Hepatocyte (in vitro differentiated cells): ENCODE data around the gene TTC7B. TPM values are rescaled to one million over a fixed set of nuclear protein-coding genes. Genes with fewer than 3 reads are reported as not detected.

ENCODE experiments used
- DNase-seq: peaks from one replicate; pipeline ENCODE4 v3.0.0-alpha.2; 2016; ENCODE audit warnings: low spot score
- H2AFZ ChIP-seq: fragments of 200-600 bp; sonication (generic); 2 replicates; pipeline ENCODE4 v1.6.0; 2016; ENCODE audit warnings: antibody characterized with exemption, mild to moderate bottlenecking
- H3K27ac ChIP-seq: fragments of 200-600 bp; sonication (generic); 2 replicates; pipeline ENCODE4 v1.5.1; 2016; ENCODE audit warnings: mild to moderate bottlenecking
- H3K27me3 ChIP-seq: fragments of 200-600 bp; sonication (generic); 2 replicates; pipeline ENCODE4 v1.6.1; 2016
- H3K36me3 ChIP-seq: fragments of 200-600 bp; sonication (generic); replicated peaks from 2 replicates; pipeline ENCODE4 v1.5.1; 2016; ENCODE audit warnings: low read depth; ENCODE audit not compliant: insufficient read depth
- H3K4me1 ChIP-seq: fragments of 200-600 bp; sonication (generic); 2 replicates; pipeline ENCODE4 v1.5.1; 2016; ENCODE audit warnings: mild to moderate bottlenecking, moderate library complexity; ENCODE audit not compliant: insufficient read depth
- H3K4me2 ChIP-seq: fragments of 200-600 bp; sonication (generic); 2 replicates; pipeline ENCODE4 v1.6.0; 2016
- H3K4me3 ChIP-seq: fragments of 200-600 bp; sonication (generic); 2 replicates; pipeline ENCODE4 v1.5.1; 2016; ENCODE audit warnings: mild to moderate bottlenecking
- H3K79me2 ChIP-seq: fragments of 200-600 bp; sonication (generic); 2 replicates; pipeline ENCODE4 v1.6.0; 2017; ENCODE audit warnings: mild to moderate bottlenecking
- H3K9me2 ChIP-seq: fragments of 200-600 bp; sonication (generic); replicated peaks from 2 replicates; pipeline ENCODE4 v1.6.0; 2017; ENCODE audit warnings: mild to moderate bottlenecking; ENCODE audit not compliant: insufficient read depth
- H3K9me3 ChIP-seq: fragments of 200-600 bp; sonication (generic); 2 replicates; pipeline ENCODE4 v1.5.1; 2016; ENCODE audit warnings: low read depth, mild to moderate bottlenecking
- H4K20me1 ChIP-seq: fragments of 200-600 bp; sonication (generic); 2 replicates; pipeline ENCODE4 v1.6.0; 2016; ENCODE audit warnings: mild to moderate bottlenecking; ENCODE audit not compliant: insufficient read depth, poor library complexity, severe bottlenecking
- EZH2 ChIP-seq: fragments of 200-600 bp; sonication (generic); IDR thresholded peaks from 2 replicates; pipeline ENCODE4 v1.6.1; 2016; ENCODE audit warnings: antibody characterized with exemption, mild to moderate bottlenecking, borderline replicate concordance
- EZH2phosphoT487 ChIP-seq: fragments of 200-600 bp; sonication (generic); IDR thresholded peaks from one replicate; pipeline ENCODE4 v1.6.1; 2018; ENCODE audit warnings: antibody characterized with exemption, mild to moderate bottlenecking, low read depth, moderate library complexity; ENCODE audit not compliant: unreplicated experiment, severe bottlenecking
- WGBS: methylation state at CpG from one replicate; pipeline ENCODE4 v1.1.6; 2016; ENCODE audit warnings: low lambda C conversion rate; ENCODE audit errors: missing lambda C conversion rate; 5-methylcytosine and 5-hydroxymethylcytosine counted together
- polyA plus RNA-seq: library from polyadenylated mRNA; unstranded; fragments of >200 nt; fragmentation: Nextera tagmentation; extraction: Ambion mirVana; gene quantifications from 2 replicates; pipeline ENCODE4 v1.2.1, GENCODE V29; 2016
- total RNA-seq: library from RNA; depleted of rRNA; stranded (reverse); fragments of >200 nt; gene quantifications from 2 replicates; pipeline ENCODE4 v1.2.3, GENCODE V29; 2014
- TF ChIP-seq, protein P1 (sequence below): fragments of 200-600 bp; sonication (generic); IDR thresholded peaks from 2 replicates; pipeline ENCODE4 v1.5.1; 2016; ENCODE audit warnings: antibody characterized with exemption, mild to moderate bottlenecking; ENCODE audit not compliant: poor library complexity

Gene TTC7B
- total and polyA plus RNA-seq, 2 experiments from 2014 or later = 10.7 to 25.5 TPM

DNA sequence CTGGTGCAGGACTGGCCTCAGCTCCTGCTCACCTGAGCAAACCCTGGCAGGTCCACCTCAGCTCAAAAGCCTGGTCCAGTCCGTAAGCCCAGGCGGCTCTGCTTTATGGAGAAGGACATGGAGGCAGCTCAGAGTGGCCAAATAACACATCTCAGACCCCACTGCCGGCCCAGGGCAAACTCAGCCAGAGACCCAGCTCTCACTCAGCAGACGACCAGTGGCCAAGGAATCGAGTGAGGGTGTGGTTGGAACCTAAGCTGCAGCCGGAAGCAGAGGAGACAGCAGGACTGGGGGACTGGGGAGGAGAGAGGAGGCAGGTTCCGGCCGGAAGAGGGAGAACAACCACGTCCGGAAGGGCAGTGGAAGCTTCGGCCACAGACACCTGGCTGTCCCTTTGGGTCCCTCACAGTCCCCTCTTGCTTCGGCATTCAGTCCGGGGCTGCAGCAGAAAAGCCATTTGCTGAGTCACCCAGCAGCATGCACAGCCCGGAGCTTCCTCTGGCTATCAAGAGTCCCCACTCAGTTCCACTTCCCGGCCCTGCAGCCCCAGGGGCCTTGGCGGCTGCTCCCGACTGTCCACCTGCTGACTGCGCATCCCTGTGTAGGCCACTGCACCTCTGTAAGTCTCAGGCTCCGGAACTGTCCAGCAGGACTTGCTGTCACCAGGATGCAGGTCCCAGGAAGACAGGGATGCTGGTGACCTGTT is 315.4 kb downstream of the TTC7B start:
- Histone ChIP-seq H3K4me2 (no peak overlapping the region), H3K4me1 (no peaks in the 10 kb centered on the region), H3K79me2 (no peaks in the 10 kb centered on the region), H3K27ac (no peak overlapping the region), H4K20me1 (no peaks in the 10 kb centered on the region), H3K27me3 (no peaks in the 10 kb centered on the region), H3K9me2 (no peaks in the 10 kb centered on the region), H3K36me3 (no peaks in the 10 kb centered on the region), H3K4me3 (no peak overlapping the region), H2AFZ (no peak overlapping the region), H3K9me3 (no peaks in the 10 kb centered on the region)
- TF ChIP-seq, protein P1, sequence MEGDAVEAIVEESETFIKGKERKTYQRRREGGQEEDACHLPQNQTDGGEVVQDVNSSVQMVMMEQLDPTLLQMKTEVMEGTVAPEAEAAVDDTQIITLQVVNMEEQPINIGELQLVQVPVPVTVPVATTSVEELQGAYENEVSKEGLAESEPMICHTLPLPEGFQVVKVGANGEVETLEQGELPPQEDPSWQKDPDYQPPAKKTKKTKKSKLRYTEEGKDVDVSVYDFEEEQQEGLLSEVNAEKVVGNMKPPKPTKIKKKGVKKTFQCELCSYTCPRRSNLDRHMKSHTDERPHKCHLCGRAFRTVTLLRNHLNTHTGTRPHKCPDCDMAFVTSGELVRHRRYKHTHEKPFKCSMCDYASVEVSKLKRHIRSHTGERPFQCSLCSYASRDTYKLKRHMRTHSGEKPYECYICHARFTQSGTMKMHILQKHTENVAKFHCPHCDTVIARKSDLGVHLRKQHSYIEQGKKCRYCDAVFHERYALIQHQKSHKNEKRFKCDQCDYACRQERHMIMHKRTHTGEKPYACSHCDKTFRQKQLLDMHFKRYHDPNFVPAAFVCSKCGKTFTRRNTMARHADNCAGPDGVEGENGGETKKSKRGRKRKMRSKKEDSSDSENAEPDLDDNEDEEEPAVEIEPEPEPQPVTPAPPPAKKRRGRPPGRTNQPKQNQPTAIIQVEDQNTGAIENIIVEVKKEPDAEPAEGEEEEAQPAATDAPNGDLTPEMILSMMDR = no peak
- TF ChIP-seq EZH2 (no peak), EZH2phosphoT487 (no peak)
- no peak for DNase-seq
- WGBS = 85% methylated on average over 19 of the region's 19 CpGs

DNA sequence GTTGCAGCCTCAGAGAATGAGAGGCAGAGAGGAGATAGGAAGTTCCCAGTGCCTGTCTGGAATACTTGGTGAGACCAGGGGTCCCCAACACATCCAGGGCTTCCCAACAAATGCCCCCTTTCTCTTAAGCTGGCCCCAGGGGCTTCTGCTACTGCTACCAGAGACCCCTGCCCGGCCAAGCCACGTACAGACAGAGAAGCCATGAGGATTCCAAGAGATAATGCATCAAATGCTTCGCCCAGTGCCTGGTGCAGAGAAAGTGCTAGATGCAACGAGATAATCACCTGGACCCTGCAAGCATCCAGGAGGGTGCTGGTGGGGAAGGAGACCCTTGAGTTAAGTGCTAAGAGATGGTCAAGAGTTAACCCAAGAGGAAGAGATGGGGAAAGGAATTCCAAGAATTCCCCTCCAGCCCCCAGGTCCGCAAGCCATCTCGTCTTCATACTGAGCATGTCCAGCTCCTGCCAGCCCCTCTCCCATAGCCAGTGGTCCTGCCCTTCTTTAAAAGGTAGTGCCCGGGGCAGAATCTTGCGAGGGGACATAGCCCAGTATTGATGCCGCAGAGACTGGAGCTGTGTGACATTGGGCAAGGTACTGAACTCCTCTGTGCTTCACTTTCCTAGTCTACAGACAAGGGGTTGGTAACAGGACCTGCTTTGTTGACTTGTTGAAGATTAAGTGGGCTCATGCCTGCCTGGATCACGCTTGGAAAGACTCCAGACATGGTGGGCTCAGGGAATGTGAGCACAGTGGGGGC is 316.1 kb downstream of the TTC7B start:
- TF ChIP-seq EZH2phosphoT487 = no peak
- no peak for TF ChIP-seq EZH2
- TF ChIP-seq, protein P1 = no peak
- 73% methylated on average over 10 of the region's 10 CpGs for WGBS
- H3K4me2 ChIP-seq = no peak overlapping the region
- DNase-seq = no peak
- no peaks in the 10 kb centered on the region for H3K9me3 ChIP-seq
- H3K9me2 ChIP-seq = no peaks in the 10 kb centered on the region
- H3K36me3 ChIP-seq = no peaks in the 10 kb centered on the region
- no peaks in the 10 kb centered on the region for H3K27me3 ChIP-seq
- H3K27ac ChIP-seq = no peak overlapping the region
- H2AFZ ChIP-seq = no peak overlapping the region
- H4K20me1 ChIP-seq = no peaks in the 10 kb centered on the region
- no peaks in the 10 kb centered on the region for H3K4me1 ChIP-seq
- no peaks in the 10 kb centered on the region for H3K79me2 ChIP-seq
- H3K4me3 ChIP-seq = no peak overlapping the region

DNA sequence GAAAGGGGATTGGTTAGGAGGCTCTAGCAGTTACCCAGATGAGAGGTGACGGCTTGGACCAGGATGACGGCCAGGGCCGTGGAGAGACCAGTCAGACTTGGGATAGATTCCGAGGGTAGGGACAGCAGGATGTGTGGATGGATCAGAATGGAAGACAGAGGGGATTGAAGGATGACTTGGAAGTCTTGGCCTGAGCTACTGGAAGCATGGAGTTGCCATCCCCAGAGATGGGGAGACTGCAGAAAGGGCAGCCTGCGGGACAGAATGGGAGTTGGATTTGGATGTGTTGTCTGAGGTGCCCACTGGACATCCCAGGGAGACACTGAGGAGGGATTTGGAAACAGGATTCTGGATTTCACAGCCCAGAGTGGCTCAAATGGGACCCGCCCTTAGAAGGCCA is 317.1 kb downstream of the TTC7B start:
- Histone ChIP-seq H4K20me1 (no peaks in the 10 kb centered on the region), H2AFZ (no peak overlapping the region), H3K9me3 (no peaks in the 10 kb centered on the region), H3K4me1 (no peaks in the 10 kb centered on the region), H3K79me2 (no peaks in the 10 kb centered on the region), H3K36me3 (no peaks in the 10 kb centered on the region), H3K27ac (no peak overlapping the region), H3K4me3 (no peak overlapping the region), H3K9me2 (no peaks in the 10 kb centered on the region), H3K4me2 (no peak overlapping the region), H3K27me3 (no peaks in the 10 kb centered on the region)
- WGBS = 90% methylated on average over 6 of the region's 6 CpGs
- no peak for TF ChIP-seq EZH2
- TF ChIP-seq, protein P1 = no peak
- TF ChIP-seq EZH2phosphoT487 = no peak
- no peak for DNase-seq
